Naive thymus-derived CD4-positive, alpha-beta T cell (primary cell): Measurements from ENCODE around the gene ETV7. TPM values are rescaled to one million over a fixed set of nuclear protein-coding genes. Genes with fewer than 3 reads are reported as not detected.

Experiments
- ATAC-seq: fragments of 150-1000 bp; cut with Tn5 transposase; 2 replicates; pipeline ENCODE4 v1.10.0; 2021; ENCODE audit warnings: mild to moderate bottlenecking, moderate library complexity
- CTCF ChIA-PET: fragments of 350-600 bp; sonication (Branson Sonifier 250); formaldehyde crosslinking; loops from one replicate; lab custom pipeline; 2021; ENCODE audit warnings: antibody characterized with exemption; lab: Charles Lee
- POLR2A ChIA-PET: fragments of 350-600 bp; sonication (Branson Sonifier 250); formaldehyde crosslinking; loops from one replicate; lab custom pipeline; 2021; ENCODE audit warnings: antibody characterized with exemption, inconsistent platforms; lab: Charles Lee
- DNase-seq, 9 donors: peaks; one replicate each; pipeline versions ENCODE4 v3.0.0 to v3.0.0-alpha.2; 2020 to 2022; ENCODE audit warnings: mixed read lengths in 1 of 9
- H3K27ac ChIP-seq: one replicate; pipeline ENCODE4 v1.7.0; 2013; ENCODE audit warnings: mild to moderate bottlenecking, low read depth, low read length, moderate library complexity
- H3K27me3 ChIP-seq, 2 donors: one replicate each; pipeline ENCODE4 v1.7.0; 2013; ENCODE audit warnings: low read length in 2 of 2, mild to moderate bottlenecking in 2 of 2, moderate library complexity in 2 of 2; ENCODE audit not compliant: control insufficient read depth in 2 of 2, insufficient read depth in 2 of 2
- H3K36me3 ChIP-seq, 3 experiments: 1 replicate in 2 of 3; 2 replicates in 1 of 3; pipeline ENCODE4 v1.7.0; 2013; ENCODE audit warnings: low read length in 3 of 3, mild to moderate bottlenecking in 3 of 3, moderate library complexity in 1 of 3; ENCODE audit not compliant: insufficient read depth in 3 of 3, control insufficient read depth in 2 of 3
- H3K4me1 ChIP-seq, 2 donors: one replicate each; pipeline ENCODE4 v1.7.0; 2013; ENCODE audit warnings: low read length in 2 of 2, mild to moderate bottlenecking in 2 of 2, moderate library complexity in 1 of 2; ENCODE audit not compliant: control insufficient read depth in 2 of 2, insufficient read depth in 2 of 2
- H3K4me3 ChIP-seq: 2 replicates; pipeline ENCODE4 v1.7.0; 2013; ENCODE audit warnings: mild to moderate bottlenecking, low read length
- H3K9me3 ChIP-seq, 3 experiments: 1 replicate in 2 of 3; 2 replicates in 1 of 3; pipeline ENCODE4 v1.7.0; 2013; ENCODE audit warnings: low read length in 3 of 3; ENCODE audit not compliant: control insufficient read depth in 2 of 3
- H3K27ac Mint-ChIP-seq, 9 donors: one replicate each; pipeline ENCODE4 v1.8.0; 2020 to 2022; ENCODE audit warnings: mixed read lengths in 9 of 9, mild to moderate bottlenecking in 8 of 9, moderate library complexity in 5 of 9, inconsistent platforms in 2 of 9
- H3K27me3 Mint-ChIP-seq, 5 donors: one replicate each; pipeline ENCODE4 v1.8.0; 2021 to 2022; ENCODE audit warnings: mixed read lengths in 5 of 5, mild to moderate bottlenecking in 1 of 5
- H3K36me3 Mint-ChIP-seq, 5 donors: one replicate each; pipeline ENCODE4 v1.8.0; 2020 to 2022; ENCODE audit warnings: mixed read lengths in 5 of 5, mild to moderate bottlenecking in 3 of 5, inconsistent platforms in 1 of 5
- H3K4me1 Mint-ChIP-seq, 7 donors: one replicate each; pipeline ENCODE4 v1.8.0; 2020 to 2022; ENCODE audit warnings: mixed read lengths in 7 of 7, mild to moderate bottlenecking in 3 of 7, inconsistent platforms in 1 of 7
- H3K4me3 Mint-ChIP-seq, 10 donors: one replicate each; pipeline ENCODE4 v1.8.0; 2020 to 2022; ENCODE audit warnings: mild to moderate bottlenecking in 10 of 10, mixed read lengths in 10 of 10, moderate library complexity in 6 of 10, inconsistent platforms in 2 of 10
- H3K9me3 Mint-ChIP-seq, 11 donors: one replicate each; pipeline ENCODE4 v1.8.0; 2020 to 2022; ENCODE audit warnings: mixed read lengths in 11 of 11, mild to moderate bottlenecking in 4 of 11, inconsistent platforms in 1 of 11, moderate library complexity in 1 of 11
- intact Hi-C, 2 donors: fragments of 100-400 bp; cut with micrococcal nuclease; formaldehyde crosslinking; loops; one replicate each; pipeline ENCODE4 v1.15.1; 2023
- polyA plus RNA-seq, 2 donors: library from polyadenylated mRNA; unstranded; fragments of 300-500 nt; fragmentation: Illumina TruSeq; gene quantifications; one replicate each; pipeline ENCODE4 v1.2.3, GENCODE V29; 2021
- total RNA-seq, 6 experiments: library from RNA in 5 of 6; stranded (reverse) in 5 of 6; gene quantifications; 1 replicate in 5 of 6; 2 replicates in 1 of 6; pipeline ENCODE4 v1.2.3 and lab custom pipeline; 2021 to 2026

The ETV7 gene
- total and polyA plus RNA-seq, 7 experiments from 2014 or later, result 0.32 to 12.5 (median 0.79) TPM; not detected in 2

GRCh38 chr6:36375644-36376155 lies 11.8 kb downstream of the ETV7 start:
- POLR2A ChIA-PET, result no interaction called here
- Mint-ChIP-seq H3K36me3 (peaks cover 0 to 5% (median 0%) of the 10 kb centered on the region in 5 donors), H3K4me1 (peaks cover 0 to 3% (median 0%) of the 10 kb centered on the region in 7 donors), H3K27me3 (no peaks in the 10 kb centered on the region), H3K27ac (peak overlapping the region in 1 of 9 donors; percentile 63), H3K9me3 (no peaks in the 10 kb centered on the region), H3K4me3 (no peak overlapping the region)
- no peak for ATAC-seq
- H3K4me1 ChIP-seq, result no peaks in the 10 kb centered on the region
- no peak overlapping the region for H3K27ac ChIP-seq
- H3K4me3 ChIP-seq, result no peak overlapping the region
- CTCF ChIA-PET, result no interaction called here
- no peaks in the 10 kb centered on the region for H3K36me3 ChIP-seq
- intact Hi-C loops, result no loop called here
- DNase-seq, result no peak
- H3K27me3 ChIP-seq, result no peaks in the 10 kb centered on the region
- no peaks in the 10 kb centered on the region for H3K9me3 ChIP-seq

- Mint-ChIP-seq H3K27ac (no peak overlapping the region), H3K4me3 (no peak overlapping the region), H3K27me3 (no peaks in the 10 kb centered on the region), H3K4me1 (peaks cover 0 to 3% (median 0%) of the 10 kb centered on the region in 7 donors), H3K36me3 (peaks cover 0 to 5% (median 0%) of the 10 kb centered on the region in 5 donors), H3K9me3 (no peaks in the 10 kb centered on the region)
- intact Hi-C loops, result no loop called here
- ChIA-PET CTCF (no interaction called here), POLR2A (no interaction called here)
- Histone ChIP-seq H3K36me3 (no peaks in the 10 kb centered on the region), H3K27me3 (no peaks in the 10 kb centered on the region), H3K4me1 (no peaks in the 10 kb centered on the region), H3K4me3 (no peak overlapping the region), H3K27ac (no peak overlapping the region), H3K9me3 (no peaks in the 10 kb centered on the region)
- ATAC-seq (no peak), DNase-seq (no peak)
Observed at GRCh38 chr6:36374972-36375371, 12.5 kb downstream of the ETV7 start.

GRCh38 chr6:36374194-36374593 lies 13.3 kb downstream of the ETV7 start:
- Histone ChIP-seq H3K4me1 (no peaks in the 10 kb centered on the region), H3K36me3 (no peaks in the 10 kb centered on the region), H3K27ac (no peak overlapping the region), H3K27me3 (no peaks in the 10 kb centered on the region), H3K9me3 (no peaks in the 10 kb centered on the region), H3K4me3 (no peak overlapping the region)
- Mint-ChIP-seq H3K36me3 (peaks cover 0 to 5% (median 0%) of the 10 kb centered on the region in 5 donors), H3K4me3 (no peak overlapping the region), H3K27me3 (no peaks in the 10 kb centered on the region), H3K4me1 (peaks cover 0 to 3% (median 0%) of the 10 kb centered on the region in 7 donors), H3K9me3 (no peaks in the 10 kb centered on the region), H3K27ac (no peak overlapping the region)
- intact Hi-C loops, result no loop called here
- CTCF ChIA-PET, result no interaction called here
- ATAC-seq, result no peak
- DNase-seq, result no peak
- POLR2A ChIA-PET, result no interaction called here

GRCh38 chr6:36373368-36374019 lies 14.0 kb downstream of the ETV7 start:
- intact Hi-C loops, result no loop called here
- Mint-ChIP-seq H3K9me3 (no peaks in the 10 kb centered on the region), H3K4me1 (peaks cover 0 to 3% (median 0%) of the 10 kb centered on the region in 7 donors), H3K27ac (no peak overlapping the region), H3K27me3 (no peaks in the 10 kb centered on the region), H3K4me3 (no peak overlapping the region), H3K36me3 (peaks cover 0 to 5% (median 0%) of the 10 kb centered on the region in 5 donors)
- H3K27ac ChIP-seq, result no peak overlapping the region
- ATAC-seq (no peak), DNase-seq (no peak)
- no peaks in the 10 kb centered on the region for H3K4me1 ChIP-seq
- no peak overlapping the region for H3K4me3 ChIP-seq
- ChIA-PET CTCF (no interaction called here), POLR2A (no interaction called here)
- no peaks in the 10 kb centered on the region for H3K9me3 ChIP-seq
- no peaks in the 10 kb centered on the region for H3K36me3 ChIP-seq
- no peaks in the 10 kb centered on the region for H3K27me3 ChIP-seq

- intact Hi-C loops, result no loop called here
- Mint-ChIP-seq H3K27me3 (no peaks in the 10 kb centered on the region), H3K4me3 (no peak overlapping the region), H3K36me3 (peaks cover 0 to 5% (median 0%) of the 10 kb centered on the region in 5 donors), H3K27ac (no peak overlapping the region), H3K4me1 (peaks cover 0 to 3% (median 0%) of the 10 kb centered on the region in 7 donors), H3K9me3 (no peaks in the 10 kb centered on the region)
- Histone ChIP-seq H3K4me1 (no peaks in the 10 kb centered on the region), H3K36me3 (no peaks in the 10 kb centered on the region), H3K27ac (no peak overlapping the region), H3K4me3 (no peak overlapping the region), H3K9me3 (no peaks in the 10 kb centered on the region), H3K27me3 (no peaks in the 10 kb centered on the region)
- ChIA-PET CTCF (no interaction called here), POLR2A (no interaction called here)
- DNase-seq (no peak), ATAC-seq (no peak)
Observed at GRCh38 chr6:36372088-36372487, 15.4 kb downstream of the ETV7 start.

GRCh38 chr6:36371211-36371610 lies 16.3 kb downstream of the ETV7 start:
- H3K4me3 Mint-ChIP-seq, result no peak overlapping the region
- H3K36me3 Mint-ChIP-seq, result peaks cover 0 to 5% (median 0%) of the 10 kb centered on the region in 5 donors
- Histone ChIP-seq H3K27ac (no peak overlapping the region), H3K4me3 (no peak overlapping the region), H3K36me3 (no peaks in the 10 kb centered on the region), H3K9me3 (no peaks in the 10 kb centered on the region), H3K4me1 (no peaks in the 10 kb centered on the region), H3K27me3 (no peaks in the 10 kb centered on the region)
- intact Hi-C loops, result no loop called here
- H3K27ac Mint-ChIP-seq, result no peak overlapping the region
- ChIA-PET CTCF (no interaction called here), POLR2A (no interaction called here)
- ATAC-seq, result no peak
- H3K27me3 Mint-ChIP-seq, result no peaks in the 10 kb centered on the region
- no peaks in the 10 kb centered on the region for H3K9me3 Mint-ChIP-seq
- peaks cover 0 to 3% (median 0%) of the 10 kb centered on the region in 7 donors for H3K4me1 Mint-ChIP-seq
- DNase-seq, result no peak

- Histone ChIP-seq H3K36me3 (no peaks in the 10 kb centered on the region), H3K27me3 (no peaks in the 10 kb centered on the region), H3K4me3 (no peak overlapping the region), H3K27ac (no peak overlapping the region), H3K9me3 (no peaks in the 10 kb centered on the region), H3K4me1 (no peaks in the 10 kb centered on the region)
- peaks cover 0 to 3% (median 0%) of the 10 kb centered on the region in 7 donors for H3K4me1 Mint-ChIP-seq
- no peak overlapping the region for H3K27ac Mint-ChIP-seq
- ChIA-PET POLR2A (no interaction called here), CTCF (no interaction called here)
- H3K27me3 Mint-ChIP-seq, result no peaks in the 10 kb centered on the region
- no peak for DNase-seq
- no peak for ATAC-seq
- H3K36me3 Mint-ChIP-seq, result peaks cover 0 to 5% (median 0%) of the 10 kb centered on the region in 5 donors
- no peaks in the 10 kb centered on the region for H3K9me3 Mint-ChIP-seq
- no peak overlapping the region for H3K4me3 Mint-ChIP-seq
- intact Hi-C loops, result no loop called here
Observed at GRCh38 chr6:36370638-36371037, 16.8 kb downstream of the ETV7 start.
